C4-2B (cell line): ENCODE results near the gene LSAMP.

ENCODE experiments used
- CTCF ChIP-seq: fragments of 450-650 bp; conservative IDR thresholded peaks from 2 replicates; pipeline ENCODE4 v1.5.1; 2017; ENCODE audit warnings: mild to moderate bottlenecking
- ZFX ChIP-seq: fragments of 450-650 bp; IDR thresholded peaks from 2 replicates; pipeline ENCODE4 v1.6.1; 2017

GRCh38 chr3:116384717-116385116, 60.6 kb downstream of the LSAMP start:
- TF ChIP-seq CTCF = no peak
- no peak for TF ChIP-seq ZFX
